ENCODE data around the gene SRA1. TPM values are rescaled to one million over a fixed set of nuclear protein-coding genes. Genes with fewer than 3 reads are reported as not detected.

The SRA1 gene
- total RNA-seq, 1 experiment from 2014 or later = 37.8 TPM

DNA sequence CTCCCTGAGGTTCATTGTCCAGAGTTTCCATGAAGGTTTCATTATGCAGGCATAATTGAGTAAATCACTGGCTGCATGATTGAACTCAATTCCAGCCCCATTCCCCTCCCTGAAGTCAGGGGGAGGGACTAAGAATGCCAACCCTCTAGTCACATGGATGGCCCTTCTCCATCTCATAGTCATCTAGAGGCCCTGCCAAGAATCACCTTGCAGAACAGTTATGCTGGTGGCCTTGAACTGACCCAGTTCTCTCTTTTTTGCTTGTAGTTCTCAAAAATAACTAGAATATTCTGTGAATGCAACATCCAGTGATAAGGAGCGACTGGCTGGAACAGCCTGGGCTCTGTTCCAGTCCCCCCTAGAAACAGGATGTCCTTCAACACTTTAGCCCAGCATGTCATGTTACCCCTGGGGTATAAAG lies 39.1 kb upstream of the SRA1 start (continued):
- TF ChIP-seq, protein P1, sequence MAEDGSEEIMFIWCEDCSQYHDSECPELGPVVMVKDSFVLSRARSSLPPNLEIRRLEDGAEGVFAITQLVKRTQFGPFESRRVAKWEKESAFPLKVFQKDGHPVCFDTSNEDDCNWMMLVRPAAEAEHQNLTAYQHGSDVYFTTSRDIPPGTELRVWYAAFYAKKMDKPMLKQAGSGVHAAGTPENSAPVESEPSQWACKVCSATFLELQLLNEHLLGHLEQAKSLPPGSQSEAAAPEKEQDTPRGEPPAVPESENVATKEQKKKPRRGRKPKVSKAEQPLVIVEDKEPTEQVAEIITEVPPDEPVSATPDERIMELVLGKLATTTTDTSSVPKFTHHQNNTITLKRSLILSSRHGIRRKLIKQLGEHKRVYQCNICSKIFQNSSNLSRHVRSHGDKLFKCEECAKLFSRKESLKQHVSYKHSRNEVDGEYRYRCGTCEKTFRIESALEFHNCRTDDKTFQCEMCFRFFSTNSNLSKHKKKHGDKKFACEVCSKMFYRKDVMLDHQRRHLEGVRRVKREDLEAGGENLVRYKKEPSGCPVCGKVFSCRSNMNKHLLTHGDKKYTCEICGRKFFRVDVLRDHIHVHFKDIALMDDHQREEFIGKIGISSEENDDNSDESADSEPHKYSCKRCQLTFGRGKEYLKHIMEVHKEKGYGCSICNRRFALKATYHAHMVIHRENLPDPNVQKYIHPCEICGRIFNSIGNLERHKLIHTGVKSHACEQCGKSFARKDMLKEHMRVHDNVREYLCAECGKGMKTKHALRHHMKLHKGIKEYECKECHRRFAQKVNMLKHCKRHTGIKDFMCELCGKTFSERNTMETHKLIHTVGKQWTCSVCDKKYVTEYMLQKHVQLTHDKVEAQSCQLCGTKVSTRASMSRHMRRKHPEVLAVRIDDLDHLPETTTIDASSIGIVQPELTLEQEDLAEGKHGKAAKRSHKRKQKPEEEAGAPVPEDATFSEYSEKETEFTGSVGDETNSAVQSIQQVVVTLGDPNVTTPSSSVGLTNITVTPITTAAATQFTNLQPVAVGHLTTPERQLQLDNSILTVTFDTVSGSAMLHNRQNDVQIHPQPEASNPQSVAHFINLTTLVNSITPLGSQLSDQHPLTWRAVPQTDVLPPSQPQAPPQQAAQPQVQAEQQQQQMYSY (CRISPR knock-in tag; IDR thresholded peaks at IDR 0.05) = no peak

DNA sequence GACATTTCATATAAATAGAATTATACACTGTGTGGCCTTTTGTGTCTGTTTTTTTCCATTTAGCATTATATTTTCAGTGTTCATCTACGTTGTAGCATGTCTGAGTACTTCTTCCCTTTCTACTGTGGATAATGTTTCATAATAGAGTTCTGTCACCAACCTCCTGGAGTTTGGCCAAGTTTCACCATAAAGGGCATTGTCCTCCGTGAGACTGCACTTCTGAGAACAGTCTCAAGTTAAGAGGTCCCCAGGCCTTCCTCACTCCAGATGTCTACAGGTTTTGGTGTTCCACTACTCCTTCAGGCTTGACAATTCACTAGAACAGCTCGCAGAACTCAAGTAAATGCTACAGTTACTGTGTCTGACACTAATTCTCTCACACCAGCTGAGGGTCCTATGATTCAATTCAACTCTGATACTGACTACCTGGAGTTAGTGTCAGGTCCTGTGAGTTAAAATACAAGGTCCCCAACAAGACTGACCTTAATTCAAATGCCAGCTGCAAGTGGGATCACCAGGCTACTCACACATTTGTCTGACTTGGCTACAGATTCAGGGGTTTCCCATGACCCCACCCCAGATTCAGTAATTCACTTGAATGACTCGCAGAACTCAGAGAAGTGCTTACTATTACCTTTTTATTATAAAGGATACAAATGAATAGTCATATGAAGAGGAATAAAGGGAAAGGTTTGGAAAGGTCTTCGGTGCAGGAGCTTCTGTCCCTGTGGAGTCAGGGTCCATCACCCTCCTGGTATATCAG lies 38.4 kb upstream of the SRA1 start:
- ChIA-PET POLR2A (no interaction called here), CTCF (no interaction called here)
- H3K27me3 Mint-ChIP-seq (ENCODE audit: low read depth) = peaks cover 30% of the 10 kb centered on the region
- no peaks in the 10 kb centered on the region for H3K9me3 Mint-ChIP-seq
- H3K27ac Mint-ChIP-seq = no peak overlapping the region
- no peak for DNase-seq (ENCODE audit: low spot score)
- H3K36me3 Mint-ChIP-seq = no peaks in the 10 kb centered on the region
- H3K4me3 Mint-ChIP-seq = no peak overlapping the region
- ATAC-seq = no peak
- H3K4me1 Mint-ChIP-seq = peaks cover 5% of the 10 kb centered on the region
- TF ChIP-seq ARID4B (CRISPR knock-in tag; IDR thresholded peaks at IDR 0.05; ENCODE audit: borderline replicate concordance) (no peak), NFYB (CRISPR knock-in tag; conservative IDR thresholded peaks at IDR 0.05; ENCODE audit: low read depth) (no peak), USF1 (CRISPR knock-in tag; IDR thresholded peaks at IDR 0.05) (no peak), AFF4 (CRISPR knock-in tag; IDR thresholded peaks at IDR 0.05; ENCODE audit: borderline replicate concordance) (no peak), ZBTB21 (CRISPR knock-in tag; IDR thresholded peaks at IDR 0.05; ENCODE audit: borderline replicate concordance) (no peak), NR1H2 (CRISPR knock-in tag; IDR thresholded peaks at IDR 0.05) (no peak), GRHL2 (CRISPR knock-in tag; IDR thresholded peaks at IDR 0.05; ENCODE audit: insufficient replicate concordance, severe bottlenecking) (no peak), IRF1 (CRISPR knock-in tag; IDR thresholded peaks at IDR 0.05) (no peak), ZNF232 (CRISPR knock-in tag; IDR thresholded peaks at IDR 0.05) (no peak), ELF4 (CRISPR knock-in tag; IDR thresholded peaks at IDR 0.05; ENCODE audit: low read depth) (no peak), TCF7 (CRISPR knock-in tag; IDR thresholded peaks at IDR 0.05; ENCODE audit: low read depth) (no peak)
- TF ChIP-seq, protein P2, sequence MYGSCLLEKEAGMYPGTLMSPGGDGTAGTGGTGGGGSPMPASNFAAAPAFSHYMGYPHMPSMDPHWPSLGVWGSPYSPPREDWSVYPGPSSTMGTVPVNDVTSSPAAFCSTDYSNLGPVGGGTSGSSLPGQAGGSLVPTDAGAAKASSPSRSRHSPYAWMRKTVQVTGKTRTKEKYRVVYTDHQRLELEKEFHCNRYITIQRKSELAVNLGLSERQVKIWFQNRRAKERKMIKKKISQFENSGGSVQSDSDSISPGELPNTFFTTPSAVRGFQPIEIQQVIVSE (CRISPR knock-in tag; IDR thresholded peaks at IDR 0.05; ENCODE audit: borderline replicate concordance) = no peak
- TF ChIP-seq, protein P3, sequence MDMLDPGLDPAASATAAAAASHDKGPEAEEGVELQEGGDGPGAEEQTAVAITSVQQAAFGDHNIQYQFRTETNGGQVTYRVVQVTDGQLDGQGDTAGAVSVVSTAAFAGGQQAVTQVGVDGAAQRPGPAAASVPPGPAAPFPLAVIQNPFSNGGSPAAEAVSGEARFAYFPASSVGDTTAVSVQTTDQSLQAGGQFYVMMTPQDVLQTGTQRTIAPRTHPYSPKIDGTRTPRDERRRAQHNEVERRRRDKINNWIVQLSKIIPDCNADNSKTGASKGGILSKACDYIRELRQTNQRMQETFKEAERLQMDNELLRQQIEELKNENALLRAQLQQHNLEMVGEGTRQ (CRISPR knock-in tag; IDR thresholded peaks at IDR 0.05) = no peak
- TF ChIP-seq, protein P4, sequence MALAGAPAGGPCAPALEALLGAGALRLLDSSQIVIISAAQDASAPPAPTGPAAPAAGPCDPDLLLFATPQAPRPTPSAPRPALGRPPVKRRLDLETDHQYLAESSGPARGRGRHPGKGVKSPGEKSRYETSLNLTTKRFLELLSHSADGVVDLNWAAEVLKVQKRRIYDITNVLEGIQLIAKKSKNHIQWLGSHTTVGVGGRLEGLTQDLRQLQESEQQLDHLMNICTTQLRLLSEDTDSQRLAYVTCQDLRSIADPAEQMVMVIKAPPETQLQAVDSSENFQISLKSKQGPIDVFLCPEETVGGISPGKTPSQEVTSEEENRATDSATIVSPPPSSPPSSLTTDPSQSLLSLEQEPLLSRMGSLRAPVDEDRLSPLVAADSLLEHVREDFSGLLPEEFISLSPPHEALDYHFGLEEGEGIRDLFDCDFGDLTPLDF (CRISPR knock-in tag; IDR thresholded peaks at IDR 0.05) = no peak
